GM12891 (cell line): ENCODE data around the gene GPX3.

Experiments used
- DNase-seq: peaks from one replicate; pipeline ENCODE4 v3.0.0; 2011; ENCODE audit warnings: low spot score; ENCODE audit not compliant: insufficient read length
- FAIRE-seq: peaks from 2 replicates; lab custom pipeline; 2011; peaks lifted over from hg19 to GRCh38; lab: Jason Lieb, UNC
- PAX5 ChIP-seq: IDR thresholded peaks from 2 replicates; pipeline ENCODE4 v1.6.1; 2011; ENCODE audit warnings: low read length, moderate library complexity, mild to moderate bottlenecking; ENCODE audit not compliant: insufficient read depth, severe bottlenecking
- POLR2A ChIP-seq: IDR thresholded peaks from 2 replicates; pipeline ENCODE4 v1.6.1; 2011; ENCODE audit warnings: low read depth, low read length, control low read depth
- POLR2AphosphoS5 ChIP-seq: IDR thresholded peaks from 2 replicates; pipeline ENCODE4 v1.6.1; 2011; ENCODE audit warnings: low read depth, low read length, control low read depth
- POU2F2 ChIP-seq: IDR thresholded peaks from 2 replicates; pipeline ENCODE4 v1.6.1; 2011; ENCODE audit warnings: low read depth, mild to moderate bottlenecking, control low read depth, low read length, moderate library complexity
- SPI1 ChIP-seq: IDR thresholded peaks from 2 replicates; pipeline ENCODE4 v1.6.1; 2011; ENCODE audit warnings: low read depth, low read length, control low read depth
- TAF1 ChIP-seq: IDR thresholded peaks from 2 replicates; pipeline ENCODE4 v1.6.1; 2011; ENCODE audit warnings: low read depth, low read length, control low read depth

Gene GPX3

GRCh38 chr5:151002250-151002649 lies 18.1 kb upstream of the GPX3 start:
- FAIRE-seq = no peak
- TF ChIP-seq POLR2A = no peak
- no peak for TF ChIP-seq PAX5
- no peak for TF ChIP-seq POU2F2
- no peak for TF ChIP-seq POLR2AphosphoS5
- TF ChIP-seq TAF1 = no peak
- TF ChIP-seq SPI1 = no peak
- no peak for DNase-seq

DNA sequence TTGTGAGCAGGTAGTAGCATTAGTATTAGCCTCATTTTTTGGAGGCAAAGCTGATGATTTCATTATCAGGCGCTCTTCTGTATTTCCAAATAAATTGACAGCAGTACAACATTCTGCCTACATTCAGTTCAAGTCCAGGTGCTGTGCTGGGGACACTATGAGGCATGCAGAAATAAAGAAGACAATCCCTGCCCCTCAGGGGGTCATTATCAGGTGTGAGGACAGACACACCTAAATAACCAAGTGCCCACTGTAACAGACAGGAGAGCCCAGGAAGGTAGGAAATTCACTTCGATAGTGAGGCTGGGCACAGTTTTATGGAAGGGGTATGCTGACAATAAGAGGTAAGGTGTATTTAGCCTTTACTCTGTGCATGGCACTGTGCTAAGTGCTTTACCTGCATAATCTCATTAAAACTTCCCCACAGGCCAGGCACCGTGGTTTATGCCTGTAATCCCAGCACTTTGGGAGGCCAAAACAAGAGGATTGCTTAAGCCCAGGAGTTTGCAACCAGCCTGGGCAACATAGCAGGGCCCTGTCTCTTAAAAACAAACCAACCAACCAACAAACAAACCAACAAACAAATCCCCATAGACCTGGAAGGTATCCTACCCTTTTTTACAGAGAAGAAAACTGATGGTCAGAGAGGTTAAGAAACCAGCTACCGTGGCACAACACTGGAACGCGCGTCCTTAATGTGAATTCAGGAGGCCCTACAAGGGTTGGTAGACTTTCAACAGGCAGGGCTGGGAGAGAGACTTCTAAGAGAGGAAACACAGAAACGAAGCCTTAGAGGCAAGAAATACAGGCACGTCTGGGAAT lies 17.5 kb upstream of the GPX3 start:
- TF ChIP-seq POLR2AphosphoS5 = no peak
- no peak for TF ChIP-seq SPI1
- no peak for TF ChIP-seq POLR2A
- TF ChIP-seq POU2F2 = no peak
- TF ChIP-seq PAX5 = no peak
- no peak for TF ChIP-seq TAF1
- no peak for FAIRE-seq
- no peak for DNase-seq

DNA sequence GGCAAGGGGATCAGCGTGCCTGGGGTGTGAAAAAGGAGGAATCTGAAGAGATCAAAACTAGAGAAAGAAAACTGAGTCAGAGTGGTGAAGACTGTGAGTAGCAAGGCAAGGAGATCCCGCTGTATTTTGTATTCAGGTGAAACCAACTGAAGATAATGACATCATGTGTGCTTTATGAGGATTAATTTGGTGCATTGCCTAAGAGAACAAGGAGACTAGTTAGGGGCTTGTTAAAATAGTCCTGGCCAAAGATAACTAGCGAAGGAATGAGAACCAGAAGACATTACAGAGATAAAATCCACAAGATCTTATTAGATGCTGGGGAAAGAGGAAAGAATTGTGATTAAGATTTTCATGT lies 16.9 kb upstream of the GPX3 start:
- FAIRE-seq (no peak), DNase-seq (no peak)
- no peak for TF ChIP-seq POU2F2
- TF ChIP-seq POLR2AphosphoS5 = no peak
- no peak for TF ChIP-seq POLR2A
- no peak for TF ChIP-seq PAX5
- TF ChIP-seq SPI1 = no peak
- no peak for TF ChIP-seq TAF1

DNA sequence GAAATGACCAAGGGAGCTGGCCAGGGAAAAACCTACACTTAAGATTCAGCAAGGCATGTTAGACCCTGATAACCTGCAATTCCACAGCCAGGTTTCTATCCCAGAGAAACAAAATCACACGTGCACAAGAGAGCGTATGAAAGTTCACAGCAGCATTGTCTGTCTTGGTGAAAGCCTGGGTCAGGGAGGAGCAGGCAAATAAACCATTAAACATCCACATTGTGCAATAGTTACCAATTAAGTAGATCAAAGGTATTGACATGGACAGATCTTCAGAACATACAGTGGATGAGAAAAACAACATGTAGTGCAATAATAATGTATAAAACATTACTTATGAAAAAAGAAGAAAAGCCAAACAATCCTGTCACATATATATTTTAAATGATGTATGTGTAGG lies 15.9 kb upstream of the GPX3 start:
- FAIRE-seq (no peak), DNase-seq (no peak)
- TF ChIP-seq SPI1 (no peak), POLR2A (no peak), POU2F2 (no peak), TAF1 (no peak), PAX5 (no peak), POLR2AphosphoS5 (no peak)

DNA sequence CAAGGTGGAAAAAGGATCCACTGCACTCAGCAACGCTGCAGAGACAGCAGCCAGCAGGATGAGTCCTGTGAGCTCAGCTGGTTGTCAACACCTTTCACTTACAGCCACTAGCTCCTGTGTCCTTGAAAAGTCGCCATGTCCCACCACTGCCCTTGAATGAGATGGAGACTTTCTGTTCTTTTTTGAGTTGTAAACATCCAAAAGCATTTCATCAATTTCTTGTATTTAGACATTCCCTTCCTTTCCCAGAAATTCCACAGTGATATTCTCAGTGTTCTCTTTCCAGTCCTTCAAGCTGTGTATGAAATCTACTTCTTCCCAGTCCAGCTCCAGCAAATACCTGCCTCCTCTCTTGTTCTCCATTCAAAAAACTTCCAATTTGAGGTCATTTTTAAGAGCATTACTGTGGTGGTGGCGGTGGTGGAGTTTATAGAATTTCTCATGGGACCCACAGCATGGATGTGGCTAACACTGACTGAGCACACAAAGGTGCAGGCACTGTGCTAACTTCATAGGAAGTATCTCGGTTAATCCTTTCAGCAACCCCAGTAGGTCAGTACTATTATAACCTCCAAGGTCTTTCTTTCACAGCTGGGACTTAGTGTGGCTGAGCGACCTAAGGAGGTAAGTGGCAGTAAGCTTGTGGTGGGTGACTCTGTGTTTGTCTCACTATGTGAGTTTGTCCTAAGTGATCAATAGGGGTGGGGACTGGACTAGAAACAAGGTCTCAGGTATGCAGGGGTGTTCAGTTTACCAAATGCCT lies 15.0 kb upstream of the GPX3 start:
- no peak for DNase-seq
- no peak for FAIRE-seq
- TF ChIP-seq POLR2A = no peak
- TF ChIP-seq POU2F2 = no peak
- TF ChIP-seq SPI1 = no peak

GRCh38 chr5:151005950-151006576 lies 14.3 kb upstream of the GPX3 start:
- DNase-seq = no peak
- TF ChIP-seq POU2F2 = no peak
- TF ChIP-seq PAX5 = no peak
- TF ChIP-seq TAF1 = no peak
- TF ChIP-seq SPI1 = no peak
- FAIRE-seq = no peak

DNA sequence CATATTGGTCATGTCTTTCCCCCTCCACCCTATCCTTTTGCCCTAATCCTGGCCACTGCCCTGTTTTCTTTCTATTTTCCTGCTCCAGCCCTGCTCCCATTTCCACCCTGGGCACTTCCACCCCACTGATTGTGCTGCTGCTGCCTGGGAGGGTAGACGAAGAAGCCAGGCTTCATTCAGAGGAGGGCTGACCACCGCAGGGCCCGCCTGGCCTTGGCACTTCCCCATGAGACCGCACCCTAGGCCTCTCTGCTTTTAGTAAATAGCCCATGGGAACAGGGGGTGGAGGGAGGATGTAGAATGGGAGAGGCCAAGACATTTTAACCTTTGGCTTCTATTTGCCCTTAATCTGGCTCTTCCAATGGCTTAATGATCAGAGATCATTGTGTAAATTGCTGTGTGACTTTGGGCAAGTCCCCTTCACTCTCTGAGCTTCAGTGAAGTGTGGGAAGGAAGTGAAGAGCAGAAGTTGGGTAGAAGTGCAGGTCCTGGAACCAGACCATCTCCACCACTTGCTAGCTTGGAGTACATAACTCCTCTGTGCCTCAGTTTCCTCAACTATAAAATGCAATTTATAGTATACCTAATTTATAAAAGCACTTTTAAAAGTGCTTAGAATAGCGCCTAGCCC lies 13.6 kb upstream of the GPX3 start:
- no peak for FAIRE-seq
- DNase-seq = no peak
- no peak for TF ChIP-seq POLR2A
- no peak for TF ChIP-seq SPI1
- TF ChIP-seq TAF1 = no peak
- TF ChIP-seq POU2F2 = no peak
- TF ChIP-seq PAX5 = no peak
- TF ChIP-seq POLR2AphosphoS5 = no peak

GRCh38 chr5:151007430-151008209 lies 12.8 kb upstream of the GPX3 start:
- TF ChIP-seq POLR2A (no peak), TAF1 (no peak), SPI1 (no peak), POLR2AphosphoS5 (no peak), POU2F2 (no peak), PAX5 (no peak)
- no peak for DNase-seq
- FAIRE-seq = no peak

GRCh38 chr5:151008210-151008491 lies 12.2 kb upstream of the GPX3 start:
- no peak for DNase-seq

DNA sequence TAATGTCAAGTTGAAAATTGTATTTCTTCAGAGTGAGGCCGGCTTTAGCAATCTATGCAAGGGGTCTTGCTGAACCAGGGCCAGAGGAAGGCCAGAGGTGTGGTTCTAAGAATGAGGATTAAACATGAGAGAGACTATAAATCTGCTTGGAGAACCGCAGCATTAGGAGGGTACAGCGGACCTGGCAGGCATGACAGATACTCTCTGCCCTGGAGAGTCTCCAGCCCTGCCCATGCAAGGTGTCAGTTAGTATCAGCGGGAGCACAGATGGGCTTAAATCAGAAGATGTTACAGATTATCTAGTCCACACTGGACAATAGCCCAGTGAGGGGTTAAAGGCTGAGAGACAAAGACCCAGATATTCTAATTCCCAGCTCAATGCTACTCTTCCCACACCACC lies 11.5 kb upstream of the GPX3 start:
- FAIRE-seq (no peak), DNase-seq (no peak)
- no peak for TF ChIP-seq TAF1
- no peak for TF ChIP-seq PAX5
- no peak for TF ChIP-seq POU2F2
- TF ChIP-seq SPI1 = no peak
- TF ChIP-seq POLR2AphosphoS5 = no peak
- no peak for TF ChIP-seq POLR2A

More at GRCh38 chr5:151008210-151008491, 12.2 kb upstream of the GPX3 start:
- TF ChIP-seq PAX5 = no peak
- no peak for TF ChIP-seq SPI1
- FAIRE-seq = no peak
